Measurements from ENCODE around the gene PTPRF.

Gene PTPRF

GRCh38 chr1:43671193-43671592 lies 140.5 kb downstream of the PTPRF start:
- no peak overlapping the region for H3K27ac ChIP-seq (ENCODE audit: low read length)
- DNase-seq (no peak), ATAC-seq (ENCODE audit: insufficient read depth, low read depth) (no peak)
- H3K9me3 ChIP-seq (ENCODE audit: insufficient read depth, low read length, severe bottlenecking), result no peaks in the 10 kb centered on the region
- H3K36me3 ChIP-seq (ENCODE audit: insufficient read depth, low read length), result peaks cover 92% of the 10 kb centered on the region
- H3K79me2 ChIP-seq (ENCODE audit: insufficient read depth, low read length), result no peaks in the 10 kb centered on the region
- H3K4me3 ChIP-seq (ENCODE audit: low read depth in 1 of 2, low read length in 2 of 2), result no peak overlapping the region
- H3K27me3 ChIP-seq (ENCODE audit: insufficient read depth, low read length, poor library complexity), result no peaks in the 10 kb centered on the region
- no peak overlapping the region for H3K4me2 ChIP-seq (ENCODE audit: insufficient read depth, low read length)
- no peak overlapping the region for H3K9ac ChIP-seq (ENCODE audit: low read depth, low read length)
- no peak overlapping the region for H2AFZ ChIP-seq (ENCODE audit: low read depth, low read length)
- H4K20me1 ChIP-seq (ENCODE audit: insufficient read depth, low read length), result peaks cover 5% of the 10 kb centered on the region; the same call in 1 of the 2 replicates
- TF ChIP-seq EZH2 (IDR thresholded peaks at IDR 0.05; ENCODE audit: borderline replicate concordance, low read depth, low read length, severe bottlenecking), result no peak
- no peak for TF ChIP-seq CTCF (IDR thresholded peaks at IDR 0.05; ENCODE audit: borderline replicate concordance, extremely low read depth, low read length, poor library complexity, severe bottlenecking)
- H3K4me1 ChIP-seq (ENCODE audit: insufficient read depth, low read length), result no peaks in the 10 kb centered on the region

- Histone ChIP-seq H3K9me3 (ENCODE audit: insufficient read depth, low read length, severe bottlenecking) (no peaks in the 10 kb centered on the region), H3K9ac (ENCODE audit: low read depth, low read length) (no peak overlapping the region), H4K20me1 (ENCODE audit: insufficient read depth, low read length) (peaks cover 5% of the 10 kb centered on the region; the same call in 1 of the 2 replicates), H3K4me1 (ENCODE audit: insufficient read depth, low read length) (no peaks in the 10 kb centered on the region), H3K79me2 (ENCODE audit: insufficient read depth, low read length) (no peaks in the 10 kb centered on the region), H3K4me3 (ENCODE audit: low read depth in 1 of 2, low read length in 2 of 2) (no peak overlapping the region), H3K4me2 (ENCODE audit: insufficient read depth, low read length) (no peak overlapping the region), H3K36me3 (ENCODE audit: insufficient read depth, low read length) (peaks cover 91% of the 10 kb centered on the region), H2AFZ (ENCODE audit: low read depth, low read length) (no peak overlapping the region), H3K27ac (ENCODE audit: low read length) (no peak overlapping the region), H3K27me3 (ENCODE audit: insufficient read depth, low read length, poor library complexity) (no peaks in the 10 kb centered on the region)
- DNase-seq (no peak), ATAC-seq (ENCODE audit: insufficient read depth, low read depth) (no peak)
- TF ChIP-seq EZH2 (IDR thresholded peaks at IDR 0.05; ENCODE audit: borderline replicate concordance, low read depth, low read length, severe bottlenecking) (no peak), CTCF (IDR thresholded peaks at IDR 0.05; ENCODE audit: borderline replicate concordance, extremely low read depth, low read length, poor library complexity, severe bottlenecking) (no peak)
Observed at GRCh38 chr1:43671626-43672330, 141.1 kb downstream of the PTPRF start.

- H3K36me3 ChIP-seq (ENCODE audit: insufficient read depth, low read length), result peaks cover 88% of the 10 kb centered on the region
- no peak for DNase-seq
- no peak overlapping the region for H2AFZ ChIP-seq (ENCODE audit: low read depth, low read length)
- peaks cover 5% of the 10 kb centered on the region; the same call in 1 of the 2 replicates for H4K20me1 ChIP-seq (ENCODE audit: insufficient read depth, low read length)
- H3K4me3 ChIP-seq (ENCODE audit: low read depth in 1 of 2, low read length in 2 of 2), result no peak overlapping the region
- H3K27ac ChIP-seq (ENCODE audit: low read length), result no peak overlapping the region
- TF ChIP-seq EZH2 (IDR thresholded peaks at IDR 0.05; ENCODE audit: borderline replicate concordance, low read depth, low read length, severe bottlenecking) (no peak), CTCF (IDR thresholded peaks at IDR 0.05; ENCODE audit: borderline replicate concordance, extremely low read depth, low read length, poor library complexity, severe bottlenecking) (no peak)
- H3K9me3 ChIP-seq (ENCODE audit: insufficient read depth, low read length, severe bottlenecking), result no peaks in the 10 kb centered on the region
- H3K4me1 ChIP-seq (ENCODE audit: insufficient read depth, low read length), result no peaks in the 10 kb centered on the region
- ATAC-seq (ENCODE audit: insufficient read depth, low read depth), result no peak
- no peak overlapping the region for H3K4me2 ChIP-seq (ENCODE audit: insufficient read depth, low read length)
- H3K9ac ChIP-seq (ENCODE audit: low read depth, low read length), result no peak overlapping the region
- no peaks in the 10 kb centered on the region for H3K79me2 ChIP-seq (ENCODE audit: insufficient read depth, low read length)
- no peaks in the 10 kb centered on the region for H3K27me3 ChIP-seq (ENCODE audit: insufficient read depth, low read length, poor library complexity)
Observed at GRCh38 chr1:43673261-43673660, 142.6 kb downstream of the PTPRF start.
